ENCODE measurements around the gene TOP3B.

Gene TOP3B

DNA sequence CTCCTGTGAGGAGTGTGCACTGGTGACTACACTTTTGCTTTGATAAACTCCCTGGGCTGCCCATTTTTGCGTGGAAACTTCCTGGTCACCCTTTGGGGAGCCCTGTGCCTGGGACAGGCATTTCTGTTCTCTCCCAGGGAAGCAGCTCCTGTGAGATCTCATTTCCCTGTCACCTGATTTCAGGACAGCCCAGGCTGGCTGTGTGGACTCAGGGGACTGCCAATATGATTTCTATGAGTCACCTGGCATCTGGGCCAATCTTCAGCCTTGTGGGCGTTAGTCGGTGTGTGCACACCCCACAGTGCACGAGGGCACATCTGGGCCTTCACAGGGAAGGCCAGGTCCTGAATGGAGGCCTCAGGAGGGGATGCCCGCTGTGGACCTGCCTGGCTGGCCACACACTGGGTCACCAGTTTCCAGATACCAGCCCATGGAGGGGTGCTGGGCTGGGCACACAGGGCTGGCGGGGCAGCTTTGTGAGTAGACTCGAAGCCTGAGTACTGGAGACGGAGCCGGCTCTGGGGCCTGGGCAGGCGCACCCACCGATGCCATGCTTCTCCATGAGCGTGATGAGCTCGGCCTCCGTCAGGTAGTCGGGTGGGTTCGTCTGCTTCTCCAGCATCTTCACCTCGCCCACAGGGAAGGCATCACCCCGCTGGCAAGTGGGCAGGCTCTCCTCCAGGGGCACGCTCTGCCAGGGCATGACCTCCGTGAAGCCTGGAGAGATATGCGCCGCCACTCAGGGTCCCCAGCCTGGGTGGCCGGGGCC lies 20.5 kb downstream of the TOP3B start:
- DNase-seq (ENCODE audit: low read depth in 3 of 3): no peak

GRCh38 chr22:21961127-21961867 lies 21.3 kb downstream of the TOP3B start:
- DNase-seq (ENCODE audit: low read depth in 3 of 3): no peak

GRCh38 chr22:21960200-21961126 lies 22.1 kb downstream of the TOP3B start:
- DNase-seq (ENCODE audit: low read depth in 3 of 3): no peak

GRCh38 chr22:21959274-21960074 lies 23.1 kb downstream of the TOP3B start:
- no peak for DNase-seq (ENCODE audit: low read depth in 3 of 3)

- DNase-seq (ENCODE audit: low read depth in 3 of 3): no peak
These were observed 24.0 kb downstream of the TOP3B start for GRCh38 chr22:21958360-21959273.

GRCh38 chr22:21952586-21953571 lies 29.7 kb downstream of the TOP3B start, which contains the start of gene PPM1F:
Gene PPM1F (minus strand): TSS chr22:21952848. CDS start chr22:21946048, 6,800 bp downstream.
- DNase-seq (ENCODE audit: low read depth in 3 of 3): peak; percentile 77 to 88 (median 86)

GRCh38 chr22:21951931-21952465 lies 30.6 kb downstream of the TOP3B start:
- peak in 1 of 3 experiments; percentile 19 for DNase-seq (ENCODE audit: low read depth in 3 of 3)

DNA sequence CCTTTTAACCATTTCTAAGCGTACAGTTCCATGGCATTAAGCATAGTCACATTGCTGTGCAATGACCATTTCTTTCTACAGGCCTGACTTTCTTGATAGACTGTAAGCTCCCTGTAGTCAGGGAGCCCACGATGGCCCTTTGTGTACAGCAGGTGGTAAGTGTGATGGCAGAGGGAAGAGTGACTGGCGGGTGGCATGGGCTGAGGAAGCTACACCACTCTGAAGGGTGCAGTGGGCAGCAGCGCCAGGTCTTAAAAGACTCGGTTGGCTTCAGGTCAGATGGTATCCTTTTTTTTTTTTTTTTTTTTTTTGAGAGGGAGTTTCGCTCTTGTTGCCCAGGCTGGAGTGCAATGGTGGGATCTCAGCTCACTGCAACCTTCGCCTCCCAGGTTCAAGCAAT lies 31.5 kb downstream of the TOP3B start:
- DNase-seq (ENCODE audit: low read depth in 3 of 3): no peak

GRCh38 chr22:21949948-21950347 lies 32.6 kb downstream of the TOP3B start:
- DNase-seq (ENCODE audit: low read depth in 3 of 3): no peak

- no peak for DNase-seq (ENCODE audit: low read depth in 3 of 3)
These were observed 33.0 kb downstream of the TOP3B start for GRCh38 chr22:21949569-21949918.

GRCh38 chr22:21948824-21949568 lies 33.6 kb downstream of the TOP3B start:
- no peak for DNase-seq (ENCODE audit: low read depth in 3 of 3)

DNA sequence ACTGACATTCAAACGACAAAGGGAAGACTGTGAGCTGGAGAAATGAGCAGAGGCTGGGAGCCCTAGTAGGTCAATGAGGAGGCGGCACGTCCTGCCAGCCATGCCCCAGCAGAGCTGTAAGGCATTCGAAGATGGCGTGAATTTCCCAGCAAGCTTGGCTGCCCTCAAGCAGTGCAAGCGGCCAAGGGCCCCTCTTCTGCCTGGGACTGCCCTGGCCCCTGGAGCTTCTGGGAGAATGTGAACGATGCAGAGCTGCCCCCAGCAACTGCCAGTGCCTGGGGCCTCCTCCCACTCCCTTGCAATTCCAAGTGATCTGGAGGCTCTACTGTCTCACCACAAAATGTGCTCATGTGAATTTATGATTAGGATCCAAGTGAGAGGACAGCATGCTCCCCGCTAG lies 34.2 kb downstream of the TOP3B start:
- no peak for DNase-seq (ENCODE audit: low read depth in 3 of 3)

DNA sequence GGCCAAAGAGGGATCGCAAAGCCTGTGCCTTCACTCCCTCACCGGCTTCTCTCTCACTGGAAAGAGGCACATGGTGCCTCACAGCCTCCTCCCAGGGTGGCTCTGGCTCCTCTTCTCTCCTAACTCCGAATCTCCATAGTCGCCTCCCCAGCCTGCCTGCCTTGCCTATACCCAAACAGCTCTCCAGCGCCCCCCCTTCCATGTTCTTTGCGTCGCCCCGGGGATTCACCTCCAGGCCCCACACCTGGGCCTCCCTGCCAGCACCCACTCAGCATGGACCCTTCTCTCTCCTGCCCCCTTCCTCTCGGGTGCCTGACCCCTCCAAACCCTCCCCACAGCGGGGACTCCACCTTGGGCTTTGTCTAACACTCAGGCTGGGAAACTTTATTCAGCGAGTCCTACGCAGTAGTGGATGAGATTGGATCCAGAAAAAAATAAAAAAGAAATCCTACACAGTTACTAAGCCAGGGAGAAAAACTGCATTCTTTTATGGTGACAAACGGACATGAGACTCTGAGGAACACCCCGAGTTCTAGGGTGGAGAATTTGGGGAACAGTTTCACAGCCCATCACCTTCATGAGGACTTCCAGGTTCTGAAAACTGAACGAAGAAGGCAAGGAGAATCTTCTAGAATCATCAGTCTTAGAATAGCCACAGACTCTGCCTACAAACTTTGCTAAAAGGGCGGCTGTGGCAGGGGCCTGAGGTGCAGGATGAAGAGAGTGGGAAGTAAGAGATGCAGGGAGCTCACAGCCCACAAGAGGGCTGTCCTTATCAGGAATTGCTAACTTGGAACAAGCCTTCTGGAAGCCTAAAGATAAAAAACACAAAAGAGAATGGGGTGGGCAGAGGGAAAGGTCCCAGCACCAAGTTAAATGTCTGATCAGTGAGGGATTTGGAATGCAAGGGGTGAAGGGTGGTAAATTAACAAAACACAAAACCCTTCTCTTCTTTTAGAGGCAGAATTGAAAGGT lies 35.3 kb downstream of the TOP3B start:
- no peak for DNase-seq (ENCODE audit: low read depth in 3 of 3)

GRCh38 chr22:21946262-21946925 lies 36.2 kb downstream of the TOP3B start:
- DNase-seq (ENCODE audit: low read depth in 3 of 3): no peak

GRCh38 chr22:21945453-21946261 lies 36.9 kb downstream of the TOP3B start:
- DNase-seq (ENCODE audit: low read depth in 3 of 3): no peak

Data from stimulated activated CD4-positive, alpha-beta T cell treated with anti-CD3 and anti-CD28 coated beads, TNF-alpha, amount 100 ng/mL, for 24 hours (primary cell).